Endothelial cell of umbilical vein (primary cell): ENCODE results near the gene TBC1D16.

Experiments used
- CTCF ChIP-seq, 2 donors: IDR thresholded peaks; 1 replicate in 1 of 2; 2 replicates in 1 of 2; pipeline ENCODE4 v1.5.1; 2011; ENCODE audit warnings: low read length in 2 of 2, mild to moderate bottlenecking in 2 of 2, moderate library complexity in 2 of 2, control low read depth in 1 of 2, inconsistent platforms in 1 of 2, low read depth in 1 of 2; ENCODE audit not compliant: insufficient read depth in 1 of 2; ENCODE audit errors: extremely low read depth in 1 of 2
- EZH2 ChIP-seq: IDR thresholded peaks from 2 replicates; pipeline ENCODE4 v1.6.1; 2012; ENCODE audit warnings: borderline replicate concordance, low read depth, mild to moderate bottlenecking, moderate library complexity, low read length, inconsistent platforms; ENCODE audit not compliant: severe bottlenecking
- GATA2 ChIP-seq: IDR thresholded peaks from 2 replicates; pipeline ENCODE4 v1.7.0; 2011; ENCODE audit warnings: low read depth, mild to moderate bottlenecking, moderate library complexity, mixed read lengths, low read length; ENCODE audit not compliant: insufficient read length, insufficient read depth
- MAX ChIP-seq: IDR thresholded peaks from 2 replicates; pipeline ENCODE4 v1.6.1; 2011; ENCODE audit not compliant: insufficient read depth, insufficient read length
- POLR2A ChIP-seq: IDR thresholded peaks from 2 replicates; pipeline ENCODE4 v1.6.1; 2012; ENCODE audit warnings: low read depth, mild to moderate bottlenecking, control low read depth, low read length

GRCh38 chr17:79955167-79955549 is 80.5 kb downstream of the TBC1D16 start:
- TF ChIP-seq POLR2A: no peak
- no peak for TF ChIP-seq CTCF (IDR thresholded peaks at IDR 0.05; ENCODE audit: extremely low read depth in 1 of 2, insufficient read depth in 1 of 2, low read depth in 1 of 2, low read length in 2 of 2)
- no peak for TF ChIP-seq MAX
- no peak for TF ChIP-seq EZH2
- no peak for TF ChIP-seq GATA2
